ENCODE measurements around the gene NDUFS6. TPM values are rescaled to one million over a fixed set of nuclear protein-coding genes. Genes with fewer than 3 reads are reported as not detected.
"Not testable (repeated sequence)": the region's sequence is repeated elsewhere in the genome, so short reads cannot be mapped to it uniquely, and the experiment has no call there.

The NDUFS6 gene
- total RNA-seq, 3 donors from 2014 or later, result 38.7 to 43.5 (median 39.3) TPM

DNA sequence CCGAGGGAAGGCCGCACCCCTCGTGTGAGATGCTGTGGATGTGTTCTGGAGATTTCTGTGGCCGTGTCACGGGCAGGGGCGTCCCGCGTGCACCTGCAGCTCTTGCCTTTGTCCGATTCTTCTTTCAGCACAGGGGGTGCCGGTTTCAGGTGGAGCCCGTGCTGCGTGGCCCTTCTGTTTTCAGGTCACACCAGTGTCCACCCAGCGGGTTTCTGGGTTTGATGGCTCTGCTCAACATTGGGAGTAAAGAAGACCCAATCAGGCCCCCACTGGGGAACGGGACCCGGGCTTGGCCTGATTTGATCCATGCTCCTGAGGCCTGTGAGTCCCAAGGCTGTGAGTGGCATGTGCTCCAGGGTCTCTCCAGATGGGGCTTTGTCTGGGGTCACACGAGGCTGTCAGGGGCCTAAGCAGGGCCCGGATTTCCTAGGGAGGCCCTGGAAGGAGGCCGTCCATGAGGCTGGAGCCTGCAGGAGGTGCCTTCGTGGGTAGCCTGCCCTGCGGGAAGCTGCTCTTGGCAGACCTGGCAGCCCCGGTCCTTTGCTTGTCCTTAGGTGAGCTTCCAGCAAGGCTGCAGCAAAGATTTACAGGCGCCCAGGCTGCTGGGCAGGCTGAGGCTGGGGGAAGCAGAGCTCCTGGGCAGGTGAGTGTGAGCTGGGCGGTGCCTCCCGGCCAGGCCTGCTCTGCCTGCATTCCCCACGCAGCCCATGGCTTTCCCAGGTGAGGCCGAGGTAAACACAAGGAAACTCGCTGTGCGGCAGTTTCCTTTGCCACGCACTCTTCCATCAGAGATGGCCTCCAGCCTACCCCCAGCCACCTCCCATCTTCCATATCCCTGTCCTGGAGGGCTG is 14.4 kb upstream of the NDUFS6 start:
- intact Hi-C loops (cut with DNase I, micrococcal nuclease), result no loop called here
- Histone ChIP-seq H3K9me3 (no peaks in the 10 kb centered on the region), H3K4me1 (ENCODE audit: low read depth) (no peaks in the 10 kb centered on the region), H3K36me3 (ENCODE audit: low read depth) (no peaks in the 10 kb centered on the region), H3K4me3 (no peak overlapping the region)
- no peak for DNase-seq
- no peak for ATAC-seq
- TF ChIP-seq, protein P1, sequence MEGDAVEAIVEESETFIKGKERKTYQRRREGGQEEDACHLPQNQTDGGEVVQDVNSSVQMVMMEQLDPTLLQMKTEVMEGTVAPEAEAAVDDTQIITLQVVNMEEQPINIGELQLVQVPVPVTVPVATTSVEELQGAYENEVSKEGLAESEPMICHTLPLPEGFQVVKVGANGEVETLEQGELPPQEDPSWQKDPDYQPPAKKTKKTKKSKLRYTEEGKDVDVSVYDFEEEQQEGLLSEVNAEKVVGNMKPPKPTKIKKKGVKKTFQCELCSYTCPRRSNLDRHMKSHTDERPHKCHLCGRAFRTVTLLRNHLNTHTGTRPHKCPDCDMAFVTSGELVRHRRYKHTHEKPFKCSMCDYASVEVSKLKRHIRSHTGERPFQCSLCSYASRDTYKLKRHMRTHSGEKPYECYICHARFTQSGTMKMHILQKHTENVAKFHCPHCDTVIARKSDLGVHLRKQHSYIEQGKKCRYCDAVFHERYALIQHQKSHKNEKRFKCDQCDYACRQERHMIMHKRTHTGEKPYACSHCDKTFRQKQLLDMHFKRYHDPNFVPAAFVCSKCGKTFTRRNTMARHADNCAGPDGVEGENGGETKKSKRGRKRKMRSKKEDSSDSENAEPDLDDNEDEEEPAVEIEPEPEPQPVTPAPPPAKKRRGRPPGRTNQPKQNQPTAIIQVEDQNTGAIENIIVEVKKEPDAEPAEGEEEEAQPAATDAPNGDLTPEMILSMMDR (IDR thresholded peaks at IDR 0.05), result no peak

DNA sequence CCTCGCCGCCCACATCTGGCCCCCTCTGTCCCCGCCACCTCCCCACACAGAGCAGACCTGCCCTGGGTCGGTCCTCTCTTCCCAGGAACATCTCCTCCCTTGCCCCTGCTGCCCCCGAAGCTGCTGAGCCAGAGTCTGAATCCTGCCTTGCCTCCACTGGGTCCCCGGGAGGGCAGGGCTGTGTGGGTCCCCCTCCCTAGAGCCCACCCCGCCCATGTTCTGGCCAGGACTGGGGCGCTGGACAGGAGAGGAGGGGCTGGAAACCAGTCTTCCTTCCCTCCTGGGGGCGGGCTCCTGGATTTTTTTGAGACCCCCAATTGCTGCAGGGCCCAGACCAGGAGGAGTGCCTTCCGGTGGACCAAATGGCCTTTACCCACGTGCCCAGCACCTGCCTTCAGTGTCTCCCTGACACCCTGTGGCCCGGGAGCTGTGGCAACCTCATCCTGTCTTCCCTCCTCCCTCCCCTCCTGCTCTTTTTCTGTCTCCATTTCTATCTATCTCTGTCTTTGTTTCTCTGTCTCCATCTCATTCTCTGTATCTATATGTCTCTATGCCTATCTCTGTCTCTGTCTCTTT is 13.6 kb upstream of the NDUFS6 start:
- Histone ChIP-seq H3K4me3 (no peak overlapping the region), H3K9me3 (no peaks in the 10 kb centered on the region), H3K4me1 (ENCODE audit: low read depth) (no peaks in the 10 kb centered on the region), H3K36me3 (ENCODE audit: low read depth) (no peaks in the 10 kb centered on the region)
- intact Hi-C loops (cut with DNase I, micrococcal nuclease), result no loop called here
- TF ChIP-seq, protein P1 (IDR thresholded peaks at IDR 0.05), result no peak
- ATAC-seq (no peak), DNase-seq (no peak)

DNA sequence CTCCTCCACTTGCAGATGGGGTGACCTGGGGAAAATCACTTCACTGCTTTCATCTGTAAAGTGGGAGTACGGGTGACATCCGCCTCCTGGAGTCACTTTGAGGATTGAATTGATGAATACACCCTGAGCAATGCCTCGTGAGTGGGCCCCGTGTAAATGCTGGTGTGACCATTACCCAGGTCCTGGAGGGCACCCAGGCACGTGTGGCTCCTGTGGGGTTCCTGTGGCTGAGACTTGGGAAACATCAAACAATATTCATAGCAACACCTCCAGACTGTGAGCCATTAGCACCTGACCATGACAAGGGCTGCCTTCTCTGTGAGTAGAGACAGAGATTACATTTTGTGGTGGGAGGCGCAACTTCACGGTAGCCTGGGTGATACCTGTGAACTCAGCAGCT is 13.0 kb upstream of the NDUFS6 start:
- no peaks in the 10 kb centered on the region for H3K36me3 ChIP-seq (ENCODE audit: low read depth)
- H3K4me3 ChIP-seq, result no peak overlapping the region
- H3K9me3 ChIP-seq, result no peaks in the 10 kb centered on the region
- TF ChIP-seq, protein P1 (IDR thresholded peaks at IDR 0.05), result no peak
- DNase-seq, result no peak
- no peak for ATAC-seq
- H3K4me1 ChIP-seq (ENCODE audit: low read depth), result no peaks in the 10 kb centered on the region
- intact Hi-C loops (cut with DNase I, micrococcal nuclease), result no loop called here

DNA sequence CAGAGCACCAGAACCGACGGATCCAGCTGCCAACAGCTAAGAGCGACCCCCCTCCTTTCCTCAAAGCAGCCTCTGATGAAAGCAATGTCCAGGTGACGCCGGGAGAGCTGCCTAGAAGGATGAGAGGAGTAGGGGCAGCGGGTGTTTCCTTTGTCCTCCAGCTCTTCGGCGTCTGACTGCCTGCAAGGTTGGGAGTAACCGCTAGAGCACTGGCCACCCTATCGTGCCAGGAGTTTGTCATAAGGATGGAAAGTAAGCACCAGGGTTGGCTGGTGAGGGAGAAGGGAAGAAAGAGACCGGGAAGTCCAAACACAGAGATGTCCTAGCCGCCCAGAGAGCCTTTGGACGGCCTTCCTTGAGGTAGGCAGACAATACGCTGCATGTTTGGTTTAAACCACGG is 12.4 kb upstream of the NDUFS6 start:
- Histone ChIP-seq H3K4me1 (ENCODE audit: low read depth) (no peaks in the 10 kb centered on the region), H3K9me3 (no peaks in the 10 kb centered on the region), H3K36me3 (ENCODE audit: low read depth) (no peaks in the 10 kb centered on the region), H3K4me3 (no peak overlapping the region)
- intact Hi-C loops (cut with DNase I, micrococcal nuclease), result no loop called here
- ATAC-seq (no peak), DNase-seq (no peak)
- TF ChIP-seq, protein P1 (IDR thresholded peaks at IDR 0.05), result no peak

DNA sequence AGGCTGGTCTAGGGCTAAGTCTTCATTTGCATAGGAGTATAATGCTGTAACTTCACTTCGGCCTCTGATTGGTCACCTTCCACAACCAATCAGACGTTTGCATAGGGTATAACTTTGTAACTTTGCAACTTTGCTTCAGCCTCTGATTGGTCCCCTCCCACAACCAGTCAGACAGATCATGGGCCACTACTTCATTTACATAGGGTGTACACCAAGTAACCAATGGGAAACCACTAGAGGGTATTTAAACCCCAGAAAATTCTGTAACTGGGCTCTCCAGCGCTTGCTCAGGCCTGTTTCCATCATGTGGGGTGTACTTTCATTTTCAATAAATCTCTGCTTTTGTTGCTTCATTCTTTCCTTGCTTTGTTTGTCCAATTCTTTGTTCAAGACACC is 11.8 kb upstream of the NDUFS6 start:
- H3K4me1 ChIP-seq (ENCODE audit: low read depth); ATAC-seq; H3K9me3 ChIP-seq; H3K36me3 ChIP-seq (ENCODE audit: low read depth); DNase-seq; intact Hi-C loops (cut with DNase I, micrococcal nuclease); H3K4me3 ChIP-seq: not testable (repeated sequence)

DNA sequence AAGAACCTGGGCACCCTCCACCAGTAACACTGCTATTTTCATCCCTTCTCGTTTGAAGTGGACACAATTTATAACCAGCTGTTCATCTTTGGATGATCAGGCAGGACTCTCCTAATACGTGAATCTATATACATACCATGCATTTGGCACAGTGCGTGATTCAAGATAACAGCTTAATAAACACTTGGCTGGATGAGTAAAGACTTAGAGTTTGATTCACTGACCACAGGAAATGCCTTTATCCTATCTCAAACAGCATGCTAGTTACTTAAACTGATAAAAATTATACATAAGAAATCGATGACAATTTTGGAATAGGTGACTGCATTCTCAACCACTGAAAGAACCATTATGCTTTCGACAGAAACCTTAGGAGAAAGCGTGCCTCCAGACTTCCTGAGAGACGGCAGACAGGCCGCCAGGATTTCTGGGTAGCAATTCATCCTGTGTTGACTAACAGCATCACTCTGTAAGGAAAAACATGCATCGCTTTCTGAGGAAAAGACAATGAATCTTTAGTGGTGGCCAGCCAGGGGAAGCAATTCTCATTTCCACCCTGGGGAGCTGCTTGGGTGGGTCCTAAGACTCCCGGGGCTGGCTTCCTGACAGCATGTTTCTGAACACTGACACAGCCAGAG is 11.3 kb upstream of the NDUFS6 start:
- intact Hi-C loops (cut with DNase I, micrococcal nuclease), result no loop called here
- no peak for DNase-seq

More for the DNA sequence above, 11.3 kb upstream of the NDUFS6 start:
- H3K36me3 ChIP-seq (ENCODE audit: low read depth), result no peaks in the 10 kb centered on the region
- ATAC-seq, result no peak
- no peaks in the 10 kb centered on the region for H3K4me1 ChIP-seq (ENCODE audit: low read depth)
- TF ChIP-seq, protein P1 (IDR thresholded peaks at IDR 0.05), result no peak
- H3K9me3 ChIP-seq, result no peaks in the 10 kb centered on the region
- no peak overlapping the region for H3K4me3 ChIP-seq
